Measurements from ENCODE around the gene PEX11G.
A peak's percentile ranks its signal among the peaks of the same experiment; 100 is the strongest.

- TF ChIP-seq CTCF (IDR thresholded peaks at IDR 0.05) (peak in 2 of 7 experiments; percentile 3 to 40), POLR2A (IDR thresholded peaks at IDR 0.05) (peak in 2 of 3 donors; percentile 50 to 54)
Observed at GRCh38 chr19:7522072-7522922, 33.5 kb upstream of the PEX11G start, which contains the start of gene MCOLN1.

All from body of pancreas (tissue), 4 donors.